Suprapubic skin (tissue), 4 donors: ENCODE data around the gene HBE1.

Experiments
- CTCF ChIP-seq, 2 donors: fragments of 200-600 bp in 1 of 2; fragments of 450-650 bp in 1 of 2; sonication (generic) in 1 of 2; IDR thresholded peaks; one replicate each; pipeline ENCODE4 v1.5.1; 2016 to 2019; ENCODE audit warnings: antibody characterized with exemption in 2 of 2, mild to moderate bottlenecking in 1 of 2, moderate library complexity in 1 of 2
- EP300 ChIP-seq: sonication (generic); formaldehyde crosslinking; IDR thresholded peaks from one replicate; pipeline ENCODE4 v1.6.1; 2017; ENCODE audit warnings: antibody characterized with exemption
- POLR2A ChIP-seq, 2 donors: fragments of 450-650 bp; IDR thresholded peaks; one replicate each; pipeline ENCODE4 v1.6.1; 2017; ENCODE audit warnings: antibody characterized with exemption in 2 of 2, mild to moderate bottlenecking in 2 of 2, moderate library complexity in 2 of 2
- POLR2AphosphoS5 ChIP-seq, 3 donors: sonication (generic); formaldehyde crosslinking; IDR thresholded peaks; one replicate each; pipeline ENCODE4 v1.6.1; 2017; ENCODE audit warnings: antibody characterized with exemption in 3 of 3

- TF ChIP-seq POLR2AphosphoS5 (IDR thresholded peaks at IDR 0.05) (no peak), CTCF (IDR thresholded peaks at IDR 0.05) (no peak), EP300 (no peak), POLR2A (IDR thresholded peaks at IDR 0.05) (no peak)
Measured at GRCh38 chr11:5283882-5284281, 14.1 kb upstream of the HBE1 start.
